ENCODE data around the gene RAP1GAP2.

The RAP1GAP2 gene

GRCh38 chr17:2796164-2797125 lies at the start of gene RAP1GAP2:
Gene RAP1GAP2 (plus strand): TSS chr17:2796438. CDS start chr17:2796528, 90 bp downstream.
- Histone ChIP-seq H3K4me3 (ENCODE audit: low read depth, low read length) (no peak within 1 kb of the TSS), H3K27ac (no peak within 1 kb of the TSS), H3K36me3 (replicated peaks) (no peaks in the 10 kb centered on the region), H3K27me3 (replicated peaks) (peaks cover 10% of the 10 kb centered on the region)
- TF ChIP-seq CTCF (IDR thresholded peaks at IDR 0.05; ENCODE audit: low read depth, low read length, missing control alignments) = no peak
- in situ Hi-C loops (cut with HindIII; ENCODE audit: low pct_ligation_motif_present, low sequenced_read_pairs) = no loop called here
- DNase-seq = no peak

- Histone ChIP-seq H3K27me3 (replicated peaks) (peaks cover 29% of the 10 kb centered on the region), H3K27ac (no peak within 1 kb of the TSS), H3K4me3 (ENCODE audit: low read depth, low read length) (no peak within 1 kb of the TSS), H3K36me3 (replicated peaks) (no peaks in the 10 kb centered on the region)
- no peak for DNase-seq
- TF ChIP-seq CTCF (IDR thresholded peaks at IDR 0.05; ENCODE audit: low read depth, low read length, missing control alignments) = no peak
- in situ Hi-C loops (cut with HindIII; ENCODE audit: low pct_ligation_motif_present, low sequenced_read_pairs) = no loop called here
Measured at GRCh38 chr17:2749058-2749783, 47.0 kb upstream of the RAP1GAP2 start, which contains the start of gene CCDC92B. Gene CCDC92B (minus strand): TSS chr17:2749652. CDS start chr17:2735145, 14,507 bp downstream.

GRCh38 chr17:2749784-2750181 lies 46.5 kb upstream of the RAP1GAP2 start:
- Histone ChIP-seq H3K4me3 (ENCODE audit: low read depth, low read length) (no peak overlapping the region), H3K36me3 (replicated peaks) (no peaks in the 10 kb centered on the region), H3K27ac (no peak overlapping the region), H3K27me3 (replicated peaks) (peaks cover 29% of the 10 kb centered on the region)
- in situ Hi-C loops (cut with HindIII; ENCODE audit: low pct_ligation_motif_present, low sequenced_read_pairs) = no loop called here
- DNase-seq = peak; percentile 36
- TF ChIP-seq CTCF (IDR thresholded peaks at IDR 0.05; ENCODE audit: low read depth, low read length, missing control alignments) = no peak

- Histone ChIP-seq H3K27ac (no peak overlapping the region), H3K4me3 (ENCODE audit: low read depth, low read length) (no peak overlapping the region), H3K36me3 (replicated peaks) (no peaks in the 10 kb centered on the region), H3K27me3 (replicated peaks) (peaks cover 34% of the 10 kb centered on the region)
- no peak for DNase-seq
- in situ Hi-C loops (cut with HindIII; ENCODE audit: low pct_ligation_motif_present, low sequenced_read_pairs) = no loop called here
- no peak for TF ChIP-seq CTCF (IDR thresholded peaks at IDR 0.05; ENCODE audit: low read depth, low read length, missing control alignments)
Measured at GRCh38 chr17:2750721-2751120, 45.5 kb upstream of the RAP1GAP2 start.

GRCh38 chr17:2751491-2751890 lies 44.7 kb upstream of the RAP1GAP2 start:
- Histone ChIP-seq H3K4me3 (ENCODE audit: low read depth, low read length) (no peak overlapping the region), H3K27me3 (replicated peaks) (peaks cover 38% of the 10 kb centered on the region), H3K36me3 (replicated peaks) (no peaks in the 10 kb centered on the region), H3K27ac (no peak overlapping the region)
- DNase-seq = no peak
- in situ Hi-C loops (cut with HindIII; ENCODE audit: low pct_ligation_motif_present, low sequenced_read_pairs) = no loop called here
- TF ChIP-seq CTCF (IDR thresholded peaks at IDR 0.05; ENCODE audit: low read depth, low read length, missing control alignments) = no peak
